GM15510 (cell line): ENCODE measurements around the gene USP20.

ENCODE experiments used
- POLR2A ChIP-seq: IDR thresholded peaks from 3 replicates; pipeline ENCODE4 v1.6.1; 2011; ENCODE audit warnings: borderline replicate concordance; ENCODE audit not compliant: insufficient read length; ENCODE audit errors: extremely low read depth

Gene USP20

DNA sequence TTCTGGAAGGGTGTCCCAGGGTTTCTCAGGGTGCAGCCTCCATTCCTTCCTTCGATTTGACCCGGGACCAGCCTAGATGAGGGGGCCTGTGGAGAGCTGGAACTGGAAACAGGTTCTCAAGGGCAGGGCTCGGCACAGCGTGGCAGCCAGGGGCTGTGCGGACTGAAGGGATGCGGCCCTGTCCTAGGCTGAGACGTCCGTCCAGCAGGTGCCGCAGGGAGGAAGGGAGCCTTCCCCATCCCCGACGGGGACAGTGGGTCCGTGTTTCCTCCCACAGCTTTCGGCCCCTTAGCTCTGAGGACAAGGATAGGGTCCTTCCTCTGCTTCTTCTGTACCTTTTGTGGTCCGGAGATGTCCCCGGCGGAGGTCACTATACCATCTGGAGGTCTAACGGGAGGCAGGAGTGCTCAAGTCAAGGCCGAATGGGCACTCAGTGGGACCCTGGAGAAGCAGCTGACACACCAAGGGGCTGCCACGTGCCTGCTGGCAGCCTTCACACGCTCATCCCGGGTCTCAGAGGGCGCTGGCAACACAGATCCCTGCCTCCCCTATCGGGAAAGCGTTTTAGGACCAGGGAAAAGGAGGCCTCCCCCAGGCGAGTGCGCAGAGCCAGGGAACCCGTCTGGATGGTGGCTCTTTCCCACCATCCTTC, 49.9 kb downstream of the USP20 start:
- TF ChIP-seq POLR2A, result peak; percentile 0

- peak; percentile 57 for TF ChIP-seq POLR2A
Measured at GRCh38 chr9:129885670-129886106, 50.4 kb downstream of the USP20 start.

DNA sequence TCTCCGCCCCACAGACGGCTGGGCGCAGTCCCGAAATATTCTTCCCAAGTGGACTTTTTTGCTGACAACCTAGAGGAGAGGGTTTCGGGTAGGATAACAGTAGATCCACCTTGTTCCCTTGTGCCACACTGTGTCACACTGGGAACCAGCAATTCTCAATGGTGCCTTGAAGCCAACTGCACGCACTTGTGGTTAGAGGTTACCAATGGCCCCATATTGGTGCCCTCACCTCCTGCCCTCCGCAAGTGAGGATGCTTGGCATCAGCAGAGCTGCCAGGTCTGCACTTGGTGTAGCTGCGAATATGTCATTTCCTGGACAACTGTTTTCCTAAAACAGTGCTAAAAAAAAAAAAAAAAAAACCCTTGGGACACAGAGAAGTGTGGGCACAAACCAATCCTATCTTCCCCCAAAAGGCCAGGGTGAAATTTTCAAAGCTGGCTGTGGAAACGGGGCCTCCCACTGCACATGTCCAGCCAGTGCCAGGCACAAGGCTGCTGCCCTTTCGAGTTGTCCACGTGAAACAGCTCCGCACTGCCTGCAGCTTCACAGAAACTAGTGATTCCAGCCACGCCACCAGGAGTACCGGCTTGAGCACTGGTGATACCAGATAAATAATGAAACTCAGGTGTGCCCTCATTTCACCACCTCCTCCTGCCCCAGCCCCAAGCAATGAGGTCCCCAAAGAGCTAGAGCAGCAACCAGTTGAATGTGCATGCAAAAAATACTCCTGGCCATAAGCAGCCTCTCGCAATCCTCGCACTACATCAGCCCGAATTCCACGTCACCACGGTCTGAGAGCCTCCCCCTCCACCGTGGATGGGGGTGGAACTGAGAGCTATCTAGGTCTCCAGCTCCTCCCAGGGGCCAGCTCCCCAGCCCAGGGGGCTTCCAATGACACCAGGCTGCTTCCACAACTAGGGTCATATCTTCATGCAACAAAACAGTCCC, 51.2 kb downstream of the USP20 start:
- no peak for TF ChIP-seq POLR2A

DNA sequence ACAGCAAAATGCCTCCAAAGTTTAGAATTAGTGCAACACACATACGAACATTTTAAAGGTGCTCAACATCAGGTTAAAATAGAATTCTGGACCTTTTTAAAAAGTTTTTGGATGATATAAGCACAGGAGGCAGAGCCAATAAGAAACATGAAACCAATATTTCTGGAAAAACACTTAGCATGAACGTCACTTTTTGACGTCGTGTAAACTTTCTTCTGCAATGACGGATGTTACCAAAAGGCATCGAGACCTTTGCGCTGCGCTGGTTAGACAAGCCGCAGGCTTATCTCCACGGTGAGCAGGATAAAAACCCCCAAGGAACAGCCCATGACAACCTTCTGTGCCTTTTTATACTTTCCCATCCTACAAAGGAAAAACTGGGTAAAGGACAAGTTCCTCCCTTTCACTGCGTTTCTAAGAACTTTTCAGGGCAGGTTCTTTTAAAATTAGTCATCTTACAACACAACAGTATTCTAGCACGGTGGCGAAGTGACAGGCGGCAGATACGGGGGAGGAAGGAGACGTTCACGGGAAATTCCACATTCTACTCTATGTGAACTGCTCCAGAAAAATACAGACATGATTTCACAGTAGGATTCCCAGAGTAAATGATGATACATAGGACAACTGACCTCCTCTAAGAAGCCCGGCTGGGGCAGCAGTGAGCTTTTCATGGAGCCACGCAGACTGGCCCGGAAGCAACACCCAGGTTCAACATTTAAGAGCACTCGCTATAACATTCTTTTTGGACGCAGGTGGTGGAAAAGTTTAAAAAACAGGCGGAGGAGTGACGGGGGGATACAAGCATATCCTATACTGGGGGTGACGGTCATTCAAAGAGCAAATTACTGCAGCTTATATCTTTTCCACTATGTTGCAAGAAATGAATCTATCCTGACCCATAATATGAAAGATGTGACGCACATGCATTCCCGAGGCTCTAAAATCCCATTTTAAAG, 52.4 kb downstream of the USP20 start:
- TF ChIP-seq POLR2A, result no peak

DNA sequence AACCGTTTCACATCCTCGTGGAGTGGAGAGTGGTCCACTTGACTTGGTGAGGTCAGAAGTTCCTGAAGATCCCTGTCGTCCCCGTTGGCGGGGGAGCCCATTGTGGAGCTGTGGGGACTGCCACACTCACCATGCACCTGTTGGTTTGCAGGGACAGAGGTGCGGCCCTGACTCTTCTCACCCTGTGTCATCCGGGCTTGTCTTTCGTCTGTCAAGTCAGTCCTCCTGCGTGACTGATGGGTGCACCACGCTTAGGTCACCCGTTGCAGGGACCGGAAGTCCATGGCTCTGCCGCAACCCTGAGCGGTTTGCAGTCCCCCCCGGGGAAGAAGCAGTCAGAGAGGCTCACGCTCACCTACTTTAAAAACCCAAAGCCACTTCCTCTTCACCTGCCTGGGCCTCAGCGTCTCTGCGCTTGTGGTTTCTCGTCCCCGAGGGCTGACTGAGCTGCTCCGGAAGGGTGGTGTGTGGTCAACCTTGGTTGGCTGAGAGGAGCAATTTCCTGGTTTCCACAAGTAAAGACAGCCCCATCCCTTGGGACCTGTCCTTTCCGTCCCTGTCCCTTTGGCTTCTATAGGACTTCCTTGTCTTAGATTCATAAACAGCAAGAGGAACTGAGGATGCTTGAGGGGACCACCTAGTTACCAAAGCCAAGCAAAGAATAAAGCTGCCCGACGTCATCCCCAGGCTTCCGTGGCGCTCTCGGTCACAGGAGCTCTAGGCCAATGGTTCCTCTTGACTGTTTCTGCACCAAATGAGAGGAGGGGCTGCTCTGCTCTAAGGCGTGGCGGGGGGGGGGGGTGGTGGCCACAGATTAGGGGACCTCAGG, 53.2 kb downstream of the USP20 start:
- peak; percentile 66 for TF ChIP-seq POLR2A

GRCh38 chr9:129889122-129889940, 54.1 kb downstream of the USP20 start:
- no peak for TF ChIP-seq POLR2A

- peak; percentile 11 for TF ChIP-seq POLR2A
Measured at GRCh38 chr9:129889941-129890717, 54.9 kb downstream of the USP20 start.

GRCh38 chr9:129891569-129891968, 56.3 kb downstream of the USP20 start:
- TF ChIP-seq POLR2A, result no peak

GRCh38 chr9:129894120-129894823, 59.0 kb downstream of the USP20 start:
- no peak for TF ChIP-seq POLR2A

DNA sequence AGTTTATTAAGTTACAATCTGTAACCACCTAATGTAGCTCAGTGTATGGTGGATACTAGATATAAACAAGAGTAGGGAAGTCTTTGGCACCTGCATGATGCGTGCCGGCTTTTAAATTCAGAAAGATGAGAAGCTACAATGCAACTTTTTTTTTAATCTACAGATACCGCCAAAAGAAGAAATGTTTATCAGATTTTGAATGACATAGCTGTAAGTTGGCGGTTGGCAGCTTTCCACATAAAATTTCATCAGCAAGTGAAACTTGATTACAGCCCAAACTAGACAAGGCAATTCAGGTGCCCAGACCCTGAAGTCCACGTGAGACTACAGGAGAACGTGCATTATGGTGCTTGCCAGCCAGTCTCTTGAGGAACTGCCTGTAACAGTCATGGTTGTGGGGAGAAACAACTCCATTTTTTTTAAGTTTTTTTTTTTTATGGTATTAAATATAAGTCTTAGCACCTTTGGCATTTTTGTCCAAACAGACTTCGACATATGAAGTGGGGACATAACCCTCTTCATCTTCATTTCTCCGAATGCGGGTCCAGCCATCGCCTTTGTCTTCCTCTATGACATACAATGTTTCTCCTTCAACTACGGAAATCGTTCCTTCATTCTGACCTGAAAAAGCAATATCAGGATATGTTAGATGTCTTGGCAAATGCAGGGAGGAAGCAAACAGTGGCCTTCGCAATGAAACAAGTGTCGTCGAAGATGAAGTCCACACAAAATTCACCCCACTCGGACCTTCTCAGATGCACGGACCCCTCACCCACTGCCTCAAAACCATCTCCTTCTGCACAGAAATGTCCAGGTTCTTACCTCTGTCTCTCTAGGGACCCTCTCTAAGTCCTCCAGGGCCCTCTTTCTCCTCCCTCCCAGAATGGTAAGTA, 60.4 kb downstream of the USP20 start:
- TF ChIP-seq POLR2A, result no peak

- no peak for TF ChIP-seq POLR2A
Measured at GRCh38 chr9:129897263-129897662, 62.0 kb downstream of the USP20 start.
